ENCODE results near the gene FCAMR. TPM values are rescaled to one million over a fixed set of nuclear protein-coding genes. Genes with fewer than 3 reads are reported as not detected.

Gene FCAMR
- total and polyA plus RNA-seq, 2 donors (not counting 1 experiment from before 2014, with no cell fraction given), result not detected

- Histone ChIP-seq H2AFZ (ENCODE audit: insufficient read depth, low read depth, low read length, poor library complexity, severe bottlenecking) (no peak overlapping the region), H3K9me3 (ENCODE audit: control extremely low read depth in 1 of 3, control insufficient read depth in 2 of 3, insufficient read depth in 1 of 3, low read length in 2 of 3) (no peaks in the 10 kb centered on the region), H3K27me3 (replicated peaks in 1 of 4; ENCODE audit: control extremely low read depth in 1 of 4, control insufficient read depth in 3 of 4, insufficient read depth in 4 of 4, low read length in 3 of 4) (no peaks in the 10 kb centered on the region), H3K36me3 (replicated peaks in 1 of 2; ENCODE audit: control extremely low read depth in 1 of 2, control insufficient read depth in 1 of 2, extremely low read depth in 1 of 2, insufficient read depth in 2 of 2, low read length in 1 of 2) (no peaks in the 10 kb centered on the region), H3K9ac (ENCODE audit: low read length) (no peak overlapping the region), H3K27ac (ENCODE audit: low read length in 2 of 2) (no peak overlapping the region), H3K4me3 (ENCODE audit: control extremely low read depth in 1 of 5, extremely low read depth in 1 of 5, insufficient read depth in 1 of 5, low read depth in 2 of 5, low read length in 4 of 5) (no peak overlapping the region), H3K4me1 (ENCODE audit: control insufficient read depth in 2 of 2, insufficient read depth in 2 of 2, low read length in 2 of 2) (peaks cover 5 to 9% of the 10 kb centered on the region in 2 donors), H3K4me2 (replicated peaks; ENCODE audit: low read depth, low read length, poor library complexity, severe bottlenecking) (no peak overlapping the region), H3K79me2 (ENCODE audit: control insufficient read depth, insufficient read depth, low read length) (no peaks in the 10 kb centered on the region), H4K20me1 (ENCODE audit: control insufficient read depth, insufficient read depth, low read length, poor library complexity, severe bottlenecking) (no peaks in the 10 kb centered on the region)
- Mint-ChIP-seq H3K4me1 (peaks cover 9% of the 10 kb centered on the region), H3K9me3 (ENCODE audit: insufficient read depth) (no peaks in the 10 kb centered on the region), H3K4me3 (no peak overlapping the region), H3K27me3 (no peaks in the 10 kb centered on the region), H3K27ac (no peak overlapping the region)
- ChIA-PET POLR2A (no interaction called here), CTCF (interaction anchor here (1.2 to 3.4 kb wide), 3 partner anchors 20 to 30 kb away, joined by 3 to 12 read pairs (median 3); no protein-coding TSS in a partner anchor)
- no peak for ATAC-seq (ENCODE audit: low read depth)
- TF ChIP-seq EZH2 (IDR thresholded peaks at IDR 0.05; ENCODE audit: borderline replicate concordance, insufficient read depth, low read depth, low read length, poor library complexity, severe bottlenecking), result no peak
- TF ChIP-seq CTCF (IDR thresholded peaks at IDR 0.05), result no peak
- intact Hi-C loops (cut with micrococcal nuclease), result no loop called here
- no peak for DNase-seq
- WGBS (ENCODE audit: insufficient coverage), result no CpG with 5 or more reads among the region's 3 CpGs
Observed at GRCh38 chr1:206961668-206962067, 8.6 kb downstream of the FCAMR start.

GRCh38 chr1:206960676-206961386, 9.4 kb downstream of the FCAMR start:
- Mint-ChIP-seq H3K9me3 (ENCODE audit: insufficient read depth) (no peaks in the 10 kb centered on the region), H3K27ac (no peak overlapping the region), H3K4me1 (peaks cover 9% of the 10 kb centered on the region), H3K4me3 (no peak overlapping the region), H3K27me3 (no peaks in the 10 kb centered on the region)
- Histone ChIP-seq H3K36me3 (replicated peaks in 1 of 2; ENCODE audit: control extremely low read depth in 1 of 2, control insufficient read depth in 1 of 2, extremely low read depth in 1 of 2, insufficient read depth in 2 of 2, low read length in 1 of 2) (no peaks in the 10 kb centered on the region), H3K9me3 (ENCODE audit: control extremely low read depth in 1 of 3, control insufficient read depth in 2 of 3, insufficient read depth in 1 of 3, low read length in 2 of 3) (no peaks in the 10 kb centered on the region), H2AFZ (ENCODE audit: insufficient read depth, low read depth, low read length, poor library complexity, severe bottlenecking) (no peak overlapping the region), H3K4me1 (ENCODE audit: control insufficient read depth in 2 of 2, insufficient read depth in 2 of 2, low read length in 2 of 2) (peaks cover 5 to 9% of the 10 kb centered on the region in 2 donors), H3K79me2 (ENCODE audit: control insufficient read depth, insufficient read depth, low read length) (no peaks in the 10 kb centered on the region), H3K9ac (ENCODE audit: low read length) (no peak overlapping the region), H4K20me1 (ENCODE audit: control insufficient read depth, insufficient read depth, low read length, poor library complexity, severe bottlenecking) (no peaks in the 10 kb centered on the region), H3K27me3 (replicated peaks in 1 of 4; ENCODE audit: control extremely low read depth in 1 of 4, control insufficient read depth in 3 of 4, insufficient read depth in 4 of 4, low read length in 3 of 4) (no peaks in the 10 kb centered on the region), H3K27ac (ENCODE audit: low read length in 2 of 2) (no peak overlapping the region), H3K4me3 (ENCODE audit: control extremely low read depth in 1 of 5, extremely low read depth in 1 of 5, insufficient read depth in 1 of 5, low read depth in 2 of 5, low read length in 4 of 5) (no peak overlapping the region), H3K4me2 (replicated peaks; ENCODE audit: low read depth, low read length, poor library complexity, severe bottlenecking) (no peak overlapping the region)
- intact Hi-C loops (cut with micrococcal nuclease), result no loop called here
- TF ChIP-seq EZH2 (IDR thresholded peaks at IDR 0.05; ENCODE audit: borderline replicate concordance, insufficient read depth, low read depth, low read length, poor library complexity, severe bottlenecking), result no peak
- no peak for TF ChIP-seq CTCF (IDR thresholded peaks at IDR 0.05)
- 95% methylated on average over 6 of the region's 6 CpGs for WGBS (ENCODE audit: insufficient coverage)
- no peak for DNase-seq
- ChIA-PET CTCF (interaction anchor here (0.9 to 3.4 kb wide), 5 partner anchors 21 to 330 kb away, joined by 3 to 12 read pairs (median 3); no protein-coding TSS in a partner anchor), POLR2A (no interaction called here)
- no peak for ATAC-seq (ENCODE audit: low read depth)
